Hematopoietic multipotent progenitor cell treated with erythropoietin and hydrocortisone succinate and interleukin-3 and kit ligand, for 15 days (in vitro differentiated cells): ENCODE results near the gene AACS.
"Not testable (repeated sequence)": the region's sequence is repeated elsewhere in the genome, so short reads cannot be mapped to it uniquely, and the experiment has no call there.

Source experiments
- DNase-seq: peaks from one replicate; pipeline ENCODE4 v3.0.0-alpha.2; 2015; ENCODE audit warnings: low spot score

Gene AACS

GRCh38 chr12:125065021-125065918 lies at the start of gene AACS:
Gene AACS, plus strand, starts transcription at chr12:125065435. Its CDS starts 150 bp downstream, at chr12:125065585.
- peak; percentile 77 for DNase-seq

- no peak for DNase-seq
Observed at GRCh38 chr12:125015680-125016310, 49.4 kb upstream of the AACS start.

GRCh38 chr12:125017801-125018200 lies 47.4 kb upstream of the AACS start:
- no peak for DNase-seq

- no peak for DNase-seq
Observed at GRCh38 chr12:125018356-125018755, 46.9 kb upstream of the AACS start.

GRCh38 chr12:125021096-125021495 lies 44.1 kb upstream of the AACS start:
- no peak for DNase-seq

- no peak for DNase-seq
Observed at GRCh38 chr12:125021771-125022170, 43.5 kb upstream of the AACS start.

GRCh38 chr12:125023065-125023464 lies 42.2 kb upstream of the AACS start:
- no peak for DNase-seq

- no peak for DNase-seq
Observed at GRCh38 chr12:125024949-125025563, 40.2 kb upstream of the AACS start.

- DNase-seq, result no peak
Observed at GRCh38 chr12:125025606-125026235, 39.5 kb upstream of the AACS start.

GRCh38 chr12:125028106-125028505 lies 37.1 kb upstream of the AACS start:
- no peak for DNase-seq

- no peak for DNase-seq
Observed at GRCh38 chr12:125029761-125030358, 35.4 kb upstream of the AACS start.

GRCh38 chr12:125031471-125031870 lies 33.8 kb upstream of the AACS start:
- not testable (repeated sequence) for DNase-seq

- DNase-seq, result no peak
Observed at GRCh38 chr12:125032466-125033152, 32.6 kb upstream of the AACS start.

GRCh38 chr12:125033288-125033687 lies 31.9 kb upstream of the AACS start:
- DNase-seq, result no peak

- no peak for DNase-seq
Observed at GRCh38 chr12:125038976-125039625, 26.1 kb upstream of the AACS start.

GRCh38 chr12:125049093-125049458 lies 16.2 kb upstream of the AACS start:
- no peak for DNase-seq

- no peak for DNase-seq
Observed at GRCh38 chr12:125050446-125050845, 14.8 kb upstream of the AACS start.

GRCh38 chr12:125050868-125051267 lies 14.4 kb upstream of the AACS start:
- DNase-seq, result no peak

- DNase-seq, result no peak
Observed at GRCh38 chr12:125053821-125054220, 11.4 kb upstream of the AACS start.

GRCh38 chr12:125055591-125055990 lies 9.6 kb upstream of the AACS start:
- DNase-seq, result no peak

GRCh38 chr12:125056306-125056705 lies 8.9 kb upstream of the AACS start:
- no peak for DNase-seq
